K562 (cell line): ENCODE results near the gene ST3GAL3. TPM values are rescaled to one million over a fixed set of nuclear protein-coding genes. Genes with fewer than 3 reads are reported as not detected.

Experiments
- ATAC-seq: fragments of 200-7000 bp; cut with Tn5 transposase; 3 replicates; pipeline ENCODE4 v1.9.1; 2020; ENCODE audit warnings: moderate library complexity
- BruUV-seq: library from RNA; stranded (reverse); fragments of 400-500 nt; replicated peaks from 2 replicates; lab custom pipeline; 2021; lab: Mats Ljungman, UMichigan
- CTCF ChIA-PET: fragments of 300-600 bp; formaldehyde crosslinking; extraction: SDS; loops from one replicate; lab custom pipeline; 2021; ENCODE audit warnings: low intra/inter-chr PET ratio; lab: Yijun Ruan, JAX
- POLR2A ChIA-PET: fragments of 300-600, 350-650 bp; sonication (Branson Sonifier 250); formaldehyde crosslinking; extraction: SDS; loops from one replicate; lab custom pipeline; 2021; ENCODE audit warnings: antibody characterized with exemption, inconsistent platforms; lab: Yijun Ruan, JAX
- DNase-seq, 4 experiments: peaks; one replicate each; pipeline versions ENCODE4 v3.0.0 to v3.0.0-alpha.2; 2011 to 2018; ENCODE audit warnings: low spot score in 3 of 4, mixed read lengths in 3 of 4; ENCODE audit errors: extremely low read depth in 1 of 4
- FAIRE-seq: peaks from 2 replicates; lab custom pipeline; 2011; peaks lifted over from hg19 to GRCh38; lab: Jason Lieb, UNC
- H2AFZ ChIP-seq: 2 replicates; pipeline ENCODE4 v1.6.0; 2011; ENCODE audit warnings: low read depth, low read length, control low read depth, inconsistent platforms
- H3K27ac ChIP-seq: fragments of 200-600 bp; 3 replicates; pipeline ENCODE4 v1.8.0; 2011; ENCODE audit warnings: low read depth, mild to moderate bottlenecking, control low read depth, inconsistent platforms, low read length, moderate library complexity, mixed read lengths; ENCODE audit errors: extremely low read depth
- H3K27me3 ChIP-seq, 2 experiments: fragments of 300-600 bp in 1 of 2; 2 replicates in 1 of 2; 3 replicates in 1 of 2; pipeline versions ENCODE4 v1.6.0 to v1.8.0; 2011; ENCODE audit warnings: inconsistent platforms in 2 of 2, low read length in 2 of 2, mild to moderate bottlenecking in 1 of 2, mixed read lengths in 1 of 2, moderate library complexity in 1 of 2; ENCODE audit not compliant: control insufficient read depth in 2 of 2, insufficient read depth in 2 of 2
- H3K36me3 ChIP-seq: fragments of 300-600 bp; 3 replicates; pipeline ENCODE4 v1.8.0; 2011; ENCODE audit warnings: mild to moderate bottlenecking, low read length, inconsistent platforms; ENCODE audit not compliant: control insufficient read depth, insufficient read depth
- H3K4me1 ChIP-seq, 2 experiments: fragments of 200-600 bp in 1 of 2; replicated peaks in 1 of 2; 2 replicates in 1 of 2; 3 replicates in 1 of 2; pipeline versions ENCODE4 v1.5.1 to v1.8.0; 2011; ENCODE audit warnings: inconsistent platforms in 2 of 2, low read length in 2 of 2, mild to moderate bottlenecking in 1 of 2, mixed read lengths in 1 of 2, moderate library complexity in 1 of 2; ENCODE audit not compliant: control insufficient read depth in 2 of 2, insufficient read depth in 2 of 2
- H3K4me2 ChIP-seq: 2 replicates; pipeline ENCODE4 v1.6.1; 2011; ENCODE audit warnings: low read length, control low read depth, inconsistent platforms, mixed read lengths; ENCODE audit not compliant: insufficient read depth
- H3K4me3 ChIP-seq: fragments of 200-600 bp; sonication (generic), shearing (Covaris generic); 2 replicates; pipeline ENCODE4 v1.5.1; 2016; ENCODE audit warnings: control low read depth, inconsistent platforms
- H3K79me2 ChIP-seq: fragments of 200-600 bp; 3 replicates; pipeline ENCODE4 v1.8.0; 2011; ENCODE audit warnings: low read length, inconsistent platforms; ENCODE audit not compliant: control insufficient read depth, insufficient read depth
- H3K9ac ChIP-seq, 2 experiments: 2 replicates each; pipeline versions ENCODE4 v1.6.0 to v1.6.1; 2011; ENCODE audit warnings: low read depth in 2 of 2, low read length in 2 of 2, control low read depth in 1 of 2, inconsistent platforms in 1 of 2, mild to moderate bottlenecking in 1 of 2, mixed read lengths in 1 of 2; ENCODE audit not compliant: insufficient read depth in 1 of 2
- H3K9me1 ChIP-seq: one replicate; pipeline ENCODE4 v1.6.0; 2011; ENCODE audit warnings: inconsistent platforms, mild to moderate bottlenecking, low read length, moderate library complexity; ENCODE audit not compliant: control insufficient read depth, insufficient read depth
- H3K9me3 ChIP-seq: replicated peaks from 2 replicates; pipeline ENCODE4 v1.5.1; 2011; ENCODE audit warnings: low read depth, low read length, inconsistent platforms; ENCODE audit not compliant: control insufficient read depth, insufficient read depth
- H4K20me1 ChIP-seq: replicated peaks from 2 replicates; pipeline ENCODE4 v1.6.1; 2011; ENCODE audit warnings: low read length, inconsistent platforms, mixed read lengths; ENCODE audit not compliant: control insufficient read depth, insufficient read depth
- CBX8 ChIP-seq: fragments of 200-600 bp; sonication (generic); IDR thresholded peaks from 2 replicates; pipeline ENCODE4 v1.6.1; 2012; ENCODE audit warnings: borderline replicate concordance, mixed run types, low read depth, mild to moderate bottlenecking, moderate library complexity, mixed read lengths, low read length, control low read depth, inconsistent platforms; ENCODE audit not compliant: poor library complexity, severe bottlenecking; ENCODE audit errors: extremely low read depth
- FUS ChIP-seq: fragments of 200-400 bp; formaldehyde crosslinking; optimal IDR thresholded peaks from 2 replicates; pipeline ENCODE3; 2017; ENCODE audit warnings: low read depth, low read length
- HNRNPH1 ChIP-seq: fragments of 200-400 bp; formaldehyde crosslinking; optimal IDR thresholded peaks from 2 replicates; pipeline ENCODE3; 2017; ENCODE audit warnings: low read depth, mild to moderate bottlenecking, low read length, moderate library complexity
- HNRNPL ChIP-seq: fragments of 200-400 bp; formaldehyde crosslinking; IDR thresholded peaks from 2 replicates; pipeline ENCODE4 v1.6.1; 2017; ENCODE audit warnings: low read depth, mild to moderate bottlenecking, low read length
- NCOA2 ChIP-seq, 2 experiments: fragments of 450-650 bp; IDR thresholded peaks; 2 replicates each; pipeline ENCODE4 v1.6.1; 2018; ENCODE audit warnings: mild to moderate bottlenecking in 2 of 2, moderate library complexity in 1 of 2; ENCODE audit not compliant: partially characterized antibody in 2 of 2
- NFE2L1 ChIP-seq: fragments of 450-650 bp; IDR thresholded peaks from 2 replicates; pipeline ENCODE4 v1.6.1; 2016; ENCODE audit warnings: missing genetic modification characterization, low read depth, mild to moderate bottlenecking, missing compliant biosample characterization, moderate library complexity, borderline replicate concordance
- NFIC ChIP-seq: fragments of 450-650 bp; IDR thresholded peaks from 2 replicates; pipeline ENCODE4 v1.6.1; 2017; ENCODE audit warnings: mild to moderate bottlenecking, inconsistent platforms
- NKRF ChIP-seq: fragments of 450-650 bp; IDR thresholded peaks from 2 replicates; pipeline ENCODE4 v1.6.1; 2016; ENCODE audit warnings: borderline replicate concordance
- NR2F6 ChIP-seq: fragments of 450-650 bp; formaldehyde crosslinking; IDR thresholded peaks from 2 replicates; pipeline ENCODE4 v1.4.0; 2020; ENCODE audit warnings: mild to moderate bottlenecking
- POLR3A ChIP-seq: IDR thresholded peaks from 2 replicates; pipeline ENCODE4 v1.6.1; 2011; ENCODE audit warnings: borderline replicate concordance, mild to moderate bottlenecking, moderate library complexity; ENCODE audit not compliant: insufficient read length, insufficient read depth; ENCODE audit errors: extremely low read depth
- RB1 ChIP-seq: fragments of 450-650 bp; IDR thresholded peaks from 2 replicates; pipeline ENCODE4 v1.6.1; 2017; ENCODE audit warnings: low read depth, mild to moderate bottlenecking
- TCF3 ChIP-seq: sonication (generic); formaldehyde crosslinking; IDR thresholded peaks from 2 replicates; pipeline ENCODE4 v1.4.0; 2020; ENCODE audit warnings: mild to moderate bottlenecking, missing genetic modification reagents
- WHSC1 ChIP-seq: IDR thresholded peaks from one replicate; pipeline ENCODE4 v1.6.1; 2012; ENCODE audit warnings: low read length, control low read depth, inconsistent platforms
- ZNF133 ChIP-seq: fragments of 250-450 bp; sonication (Bioruptor Pico); IDR thresholded peaks from 2 replicates; pipeline ENCODE4 v1.4.0; 2020; ENCODE audit warnings: mild to moderate bottlenecking
- WGBS: fragments of 100-300 bp; shearing (Covaris generic); methylation state at CpG from one replicate; pipeline ENCODE4 v1.1.6; 2016; ENCODE audit warnings: low coverage, mixed read lengths; ENCODE audit not compliant: insufficient coverage; ENCODE audit errors: missing lambda C conversion rate; 5-methylcytosine and 5-hydroxymethylcytosine counted together
- in situ Hi-C: fragments of 300-500 bp; cut with MboI; formaldehyde crosslinking; loops from 4 replicates; pipeline ENCODE4 v1.15.0; 2018; ENCODE audit warnings: inconsistent platforms, mixed read lengths
- intact Hi-C: fragments of 100-400 bp; cut with micrococcal nuclease; formaldehyde crosslinking; loops from 2 replicates; pipeline ENCODE4 v1.14.2; 2022
- polyA plus RNA-seq, 8 experiments: library from polyadenylated mRNA; depleted of rRNA in 4 of 8; stranded (reverse) in 5 of 8; unstranded in 3 of 8; fragments of >200 nt; fragmentation: Nextera tagmentation in 2 of 8; fragmentation: Illumina TruSeq in 1 of 8; extraction: Ambion mirVana in 2 of 8; extraction: Trizol in 1 of 8; gene quantifications; 2 replicates each; pipeline versions ENCODE4 v1.2.1 to v1.2.3, GENCODE V29; 2011 to 2014; ENCODE audit warnings: inconsistent platforms in 1 of 8, missing spikeins in 1 of 8
- total RNA-seq, 7 experiments: library from RNA; depleted of rRNA in 6 of 7; stranded (reverse); fragments of >200 nt in 6 of 7; fragmentation: Illumina TruSeq in 2 of 7; extraction: Trizol in 2 of 7; gene quantifications; 2 replicates each; pipeline versions ENCODE4 v1.2.1 to v1.2.3, GENCODE V29; 2011 to 2021; ENCODE audit warnings: low replicate concordance in 1 of 7

ST3GAL3 gene
- total and polyA plus RNA-seq, 9 of the 15 experiments (the other 6 are each of a cell fraction or from before 2014, with no cell fraction given), result 1.2 to 18.9 (median 11.0) TPM

- CTCF ChIA-PET, result no interaction called here
- TF ChIP-seq NFE2L1 (tag) (no peak), ZNF133 (CRISPR knock-in tag) (no peak), NFIC (peak; percentile 67), NCOA2 (IDR thresholded peaks at IDR 0.05; ENCODE audit: partially characterized antibody in 2 of 2) (no peak)
- 0 out of 4 replicates have a peak overlapping the region, but pooled peaks of 1 of the 2 experiments have one; percentile 19 for H3K9ac ChIP-seq
- H3K9me1 ChIP-seq, result no peaks in the 10 kb centered on the region
- WGBS, result 32% methylated on average over 4 of the region's 4 CpGs
- FAIRE-seq (no peak), ATAC-seq (no peak), DNase-seq (no peak)
- H3K9me3 ChIP-seq, result no peaks in the 10 kb centered on the region
- in situ Hi-C loops, result no loop called here
- H3K4me2 ChIP-seq, result no peak overlapping the region
- POLR2A ChIA-PET, result interaction anchor here (0.7 kb wide), 1 partner anchor 1124 kb away, joined by 4 read pairs; no protein-coding TSS in a partner anchor
- no peaks in the 10 kb centered on the region for H3K36me3 ChIP-seq
- no peak overlapping the region for H2AFZ ChIP-seq
- no peaks in the 10 kb centered on the region for H3K27me3 ChIP-seq
- H3K79me2 ChIP-seq, result no peaks in the 10 kb centered on the region
- no peak overlapping the region for H3K27ac ChIP-seq
- intact Hi-C loops, result no loop called here
- H3K4me3 ChIP-seq, result no peak overlapping the region
- H4K20me1 ChIP-seq, result no peaks in the 10 kb centered on the region
- H3K4me1 ChIP-seq, result peaks cover 0 to 5% of the 10 kb centered on the region in 2 experiments; a peak in 4 of 5 replicates
- no TSS peak for BruUV-seq
These were observed 97.2 kb downstream of the ST3GAL3 start for GRCh38 chr1:43804569-43804968.

DNA sequence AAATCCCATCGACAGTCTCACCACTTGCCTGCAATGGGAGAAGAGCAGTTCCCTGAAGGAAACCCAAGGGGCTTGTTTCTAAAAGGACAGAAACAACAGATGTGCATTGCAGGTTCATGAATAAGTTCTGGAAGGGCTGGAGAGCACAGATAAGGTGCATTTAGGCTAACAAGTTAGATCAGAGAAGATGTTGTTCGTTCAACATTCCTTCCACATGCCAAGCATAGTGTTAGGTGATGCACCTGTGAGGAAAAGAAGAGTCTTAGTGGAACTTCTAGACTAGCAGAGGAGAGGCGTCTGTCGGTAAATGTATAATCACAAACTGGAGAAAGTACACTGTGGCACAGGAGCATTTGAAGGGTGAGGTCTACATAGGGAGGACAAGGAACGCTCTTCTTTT, 98.0 kb downstream of the ST3GAL3 start:
- Histone ChIP-seq H3K9me3 (no peaks in the 10 kb centered on the region), H3K4me3 (no peak overlapping the region), H2AFZ (no peak overlapping the region), H3K9me1 (no peaks in the 10 kb centered on the region), H3K27ac (no peak overlapping the region), H3K4me1 (no peaks in the 10 kb centered on the region; a peak in 1 of 5 replicates), H3K9ac (no peak overlapping the region), H4K20me1 (no peaks in the 10 kb centered on the region), H3K27me3 (no peaks in the 10 kb centered on the region), H3K79me2 (no peaks in the 10 kb centered on the region), H3K36me3 (no peaks in the 10 kb centered on the region), H3K4me2 (no peak overlapping the region)
- no peak for DNase-seq
- WGBS, result 66% methylated on average over 5 of the region's 5 CpGs
- intact Hi-C loops, result no loop called here
- no peak for FAIRE-seq
- ChIA-PET CTCF (no interaction called here), POLR2A (interaction anchor here (0.6 kb wide), 1 partner anchor 8 kb away, joined by 3 read pairs; no protein-coding TSS in a partner anchor)
- no TSS peak for BruUV-seq
- no peak for ATAC-seq
- in situ Hi-C loops, result no loop called here
- TF ChIP-seq HNRNPL (no peak), WHSC1 (no peak), NR2F6 (CRISPR knock-in tag) (no peak), CBX8 (no peak), NKRF (no peak), POLR3A (no peak), HNRNPH1 (no peak), RB1 (no peak), TCF3 (CRISPR knock-in tag) (no peak), FUS (no peak)
